DND-41 (cell line): ENCODE data around the gene RNF31.

Source experiments
- CTCF ChIP-seq: IDR thresholded peaks from 2 replicates; pipeline ENCODE4 v1.5.1; 2012; ENCODE audit warnings: borderline replicate concordance, low read length, moderate library complexity, mild to moderate bottlenecking; ENCODE audit not compliant: poor library complexity, severe bottlenecking; ENCODE audit errors: extremely low read depth
- EZH2 ChIP-seq: IDR thresholded peaks from 3 replicates; pipeline ENCODE4 v1.6.1; 2012; ENCODE audit warnings: borderline replicate concordance, low read depth, mild to moderate bottlenecking, moderate library complexity, low read length, inconsistent platforms; ENCODE audit not compliant: severe bottlenecking

GRCh38 chr14:24160850-24161804 lies 13.8 kb downstream of the RNF31 start, which contains the start of gene IRF9:
- TF ChIP-seq CTCF (peak; percentile 100), EZH2 (no peak)
